Body of pancreas (tissue), 4 donors: Measurements from ENCODE around the gene CCDC71L.

Experiments used
- CTCF ChIP-seq, 7 experiments: fragments of 450-650 bp in 4 of 7; fragments of 200-600 bp in 3 of 7; sonication (generic) in 3 of 7; IDR thresholded peaks; one replicate each; pipeline ENCODE4 v1.5.1; 2016 to 2019; ENCODE audit warnings: antibody characterized with exemption in 7 of 7
- POLR2A ChIP-seq, 3 donors: fragments of 450-650 bp; IDR thresholded peaks; one replicate each; pipeline ENCODE4 v1.6.1; 2016; ENCODE audit warnings: antibody characterized with exemption in 3 of 3, mild to moderate bottlenecking in 2 of 3

- TF ChIP-seq POLR2A (IDR thresholded peaks at IDR 0.05) (no peak), CTCF (IDR thresholded peaks at IDR 0.05) (no peak)
Measured at GRCh38 chr7:106634958-106635357, 26.0 kb downstream of the CCDC71L start.
